ENCODE measurements around the gene PAPSS1.

PAPSS1 gene

GRCh38 chr4:107648178-107648991 lies 71.6 kb downstream of the PAPSS1 start:
- H3K4me3 ChIP-seq (replicated peaks in 1 of 2; ENCODE audit: low read depth in 2 of 2, low read length in 2 of 2): no peak overlapping the region
- TF ChIP-seq, protein P1, sequence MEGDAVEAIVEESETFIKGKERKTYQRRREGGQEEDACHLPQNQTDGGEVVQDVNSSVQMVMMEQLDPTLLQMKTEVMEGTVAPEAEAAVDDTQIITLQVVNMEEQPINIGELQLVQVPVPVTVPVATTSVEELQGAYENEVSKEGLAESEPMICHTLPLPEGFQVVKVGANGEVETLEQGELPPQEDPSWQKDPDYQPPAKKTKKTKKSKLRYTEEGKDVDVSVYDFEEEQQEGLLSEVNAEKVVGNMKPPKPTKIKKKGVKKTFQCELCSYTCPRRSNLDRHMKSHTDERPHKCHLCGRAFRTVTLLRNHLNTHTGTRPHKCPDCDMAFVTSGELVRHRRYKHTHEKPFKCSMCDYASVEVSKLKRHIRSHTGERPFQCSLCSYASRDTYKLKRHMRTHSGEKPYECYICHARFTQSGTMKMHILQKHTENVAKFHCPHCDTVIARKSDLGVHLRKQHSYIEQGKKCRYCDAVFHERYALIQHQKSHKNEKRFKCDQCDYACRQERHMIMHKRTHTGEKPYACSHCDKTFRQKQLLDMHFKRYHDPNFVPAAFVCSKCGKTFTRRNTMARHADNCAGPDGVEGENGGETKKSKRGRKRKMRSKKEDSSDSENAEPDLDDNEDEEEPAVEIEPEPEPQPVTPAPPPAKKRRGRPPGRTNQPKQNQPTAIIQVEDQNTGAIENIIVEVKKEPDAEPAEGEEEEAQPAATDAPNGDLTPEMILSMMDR (IDR thresholded peaks at IDR 0.05; ENCODE audit: low read depth, low read length): no peak
- no peak for DNase-seq (ENCODE audit: low read depth in 2 of 2)

DNA sequence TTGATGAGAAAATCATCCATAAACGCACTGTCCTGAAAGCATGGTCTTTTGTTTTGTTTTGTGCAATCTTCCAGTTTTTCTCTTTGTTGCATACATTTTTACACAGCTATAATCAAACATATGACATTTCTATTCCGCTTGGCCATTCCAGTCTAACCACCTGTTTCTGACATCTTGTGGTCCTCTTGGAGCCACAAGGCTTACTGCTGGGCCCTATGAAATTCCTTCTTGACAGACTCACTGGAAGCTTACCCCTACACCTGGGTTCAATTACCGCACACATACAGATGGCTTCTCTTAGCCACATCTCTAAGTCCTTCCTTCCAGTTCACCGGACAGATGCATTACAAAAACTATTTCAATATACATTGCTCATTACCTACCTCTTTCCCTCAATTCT lies 72.4 kb downstream of the PAPSS1 start:
- no peak overlapping the region for H3K4me3 ChIP-seq (replicated peaks in 1 of 2; ENCODE audit: low read depth in 2 of 2, low read length in 2 of 2)
- no peak for DNase-seq (ENCODE audit: low read depth in 2 of 2)
- TF ChIP-seq, protein P1 (IDR thresholded peaks at IDR 0.05; ENCODE audit: low read depth, low read length): no peak

- H3K4me3 ChIP-seq (replicated peaks in 1 of 2; ENCODE audit: low read depth in 2 of 2, low read length in 2 of 2): no peak overlapping the region
- TF ChIP-seq, protein P1 (IDR thresholded peaks at IDR 0.05; ENCODE audit: low read depth, low read length): no peak
- DNase-seq (ENCODE audit: low read depth in 2 of 2): no peak
These were observed 74.4 kb downstream of the PAPSS1 start for GRCh38 chr4:107645604-107646003.

DNA sequence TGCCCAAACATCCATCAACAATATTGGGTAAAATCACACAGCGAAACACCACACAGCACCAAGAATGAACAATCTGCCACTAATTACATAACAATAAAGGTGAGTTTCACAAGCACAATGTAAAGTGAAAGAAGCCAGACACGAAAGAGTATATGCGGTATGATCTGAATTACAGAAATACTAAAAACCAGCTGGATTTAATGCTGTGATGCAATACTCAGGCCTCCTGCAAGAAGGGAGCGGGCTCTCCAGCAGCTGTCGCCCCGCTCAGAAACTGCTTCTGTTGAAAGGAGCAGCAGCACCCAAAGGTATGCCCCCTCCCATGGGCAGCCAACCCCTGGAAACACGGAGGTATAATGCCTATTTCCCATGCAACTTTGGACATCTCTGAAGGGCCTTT lies 77.0 kb downstream of the PAPSS1 start:
- TF ChIP-seq, protein P1 (IDR thresholded peaks at IDR 0.05; ENCODE audit: low read depth, low read length): no peak
- H3K4me3 ChIP-seq (replicated peaks in 1 of 2; ENCODE audit: low read depth in 2 of 2, low read length in 2 of 2): no peak overlapping the region
- no peak for DNase-seq (ENCODE audit: low read depth in 2 of 2)

- TF ChIP-seq, protein P1 (IDR thresholded peaks at IDR 0.05; ENCODE audit: low read depth, low read length): no peak
- DNase-seq (ENCODE audit: low read depth in 2 of 2): no peak
- H3K4me3 ChIP-seq (replicated peaks in 1 of 2; ENCODE audit: low read depth in 2 of 2, low read length in 2 of 2): no peak overlapping the region
These were observed 79.2 kb downstream of the PAPSS1 start for GRCh38 chr4:107640878-107641277.

DNA sequence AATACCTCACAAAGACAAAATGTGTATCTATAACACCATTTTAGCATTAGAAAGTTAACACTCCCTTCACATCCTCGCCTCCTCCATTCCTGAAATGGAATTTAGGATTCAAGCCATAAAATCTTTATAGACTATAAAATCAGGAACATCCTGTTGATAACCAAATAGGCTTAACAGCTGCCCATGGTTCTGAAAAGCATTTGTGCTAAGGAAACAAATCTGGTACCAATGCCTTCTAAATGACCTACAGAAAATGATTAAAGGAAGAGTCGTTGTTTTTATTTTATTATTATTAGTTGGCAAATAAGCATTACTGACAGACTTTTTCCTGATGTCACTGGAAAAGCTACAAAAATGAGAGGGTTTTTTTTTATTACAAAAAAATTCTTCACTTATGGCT lies 79.8 kb downstream of the PAPSS1 start:
- DNase-seq (ENCODE audit: low read depth in 2 of 2): peak in 1 of 2 donors; percentile 11
- TF ChIP-seq, protein P1 (IDR thresholded peaks at IDR 0.05; ENCODE audit: low read depth, low read length): no peak
- no peak overlapping the region for H3K4me3 ChIP-seq (replicated peaks in 1 of 2; ENCODE audit: low read depth in 2 of 2, low read length in 2 of 2)
